ENCODE measurements around the gene CENPX. TPM values are rescaled to one million over a fixed set of nuclear protein-coding genes. Genes with fewer than 3 reads are reported as not detected.

CENPX gene
- total and polyA plus RNA-seq, 5 experiments from 2014 or later: 33.6 to 63.0 (median 42.7) TPM

- DNase-seq: no peak
- no peaks in the 10 kb centered on the region for H3K27me3 Mint-ChIP-seq
- POLR2A ChIA-PET: interaction anchor here (1.2 to 6.0 kb wide), 2 partner anchors 12 to 66 kb away, joined by 3 to 22 read pairs; partner anchors contain the start of gene DCXR
- H3K36me3 Mint-ChIP-seq: no peaks in the 10 kb centered on the region
- peak overlapping the region in 3 of 10 donors; percentile 27 to 65 (median 57) for H3K4me3 Mint-ChIP-seq
- peaks cover 15 to 33% (median 30%) of the 10 kb centered on the region in 4 donors for H3K4me1 Mint-ChIP-seq
- no peaks in the 10 kb centered on the region for H3K9me3 Mint-ChIP-seq
- H3K27ac Mint-ChIP-seq: peak overlapping the region in 1 of 10 donors; percentile 20
- no peak for ATAC-seq
Measured at GRCh38 chr17:82025401-82026107, 2.9 kb upstream of the CENPX start.

GRCh38 chr17:82024859-82025258 is 2.2 kb upstream of the CENPX start:
- DNase-seq: no peak

GRCh38 chr17:82023447-82024241 is 966 bp upstream of the CENPX start:
- DNase-seq (peak in 2 of 10 donors; percentile 13 to 27), ATAC-seq (peak in 1 of 2 donors; percentile 8)
- POLR2A ChIA-PET: interaction anchor here (1.0 to 6.0 kb wide), 12 partner anchors 14 to 269 kb away, joined by 3 to 61 read pairs (median 5); partner anchors contain the start of genes ARHGDIA, ASPSCR1, DCXR and DUS1L
- no peaks in the 10 kb centered on the region for H3K9me3 Mint-ChIP-seq
- peaks cover 12 to 29% (median 24%) of the 10 kb centered on the region in 4 donors for H3K4me1 Mint-ChIP-seq
- H3K27ac Mint-ChIP-seq: peak overlapping the region in 3 of 10 donors; percentile 9 to 22 (median 15)
- peak overlapping the region; percentile 67 to 88 (median 76) for H3K4me3 Mint-ChIP-seq
- H3K27me3 Mint-ChIP-seq: no peaks in the 10 kb centered on the region
- H3K36me3 Mint-ChIP-seq: peaks cover 0 to 1% (median 0%) of the 10 kb centered on the region in 3 donors

More at GRCh38 chr17:82024859-82025258, 2.2 kb upstream of the CENPX start:
- POLR2A ChIA-PET: interaction anchor here (3.0 to 6.0 kb wide), 2 partner anchors 13 to 102 kb away, joined by 13 to 22 read pairs; partner anchors contain the start of gene DCXR
- no peaks in the 10 kb centered on the region for H3K27me3 Mint-ChIP-seq
- peak overlapping the region in 1 of 10 donors; percentile 4 for H3K4me3 Mint-ChIP-seq
- no peak for ATAC-seq
- no peak overlapping the region for H3K27ac Mint-ChIP-seq
- no peaks in the 10 kb centered on the region for H3K9me3 Mint-ChIP-seq
- no peaks in the 10 kb centered on the region for H3K36me3 Mint-ChIP-seq
- H3K4me1 Mint-ChIP-seq: peaks cover 14 to 36% (median 29%) of the 10 kb centered on the region in 4 donors

GRCh38 chr17:82022981-82023446 is 336 bp upstream of the CENPX start, which contains the start of gene LRRC45:
TSS of gene LRRC45 (plus strand) at chr17:82023305. CDS start at chr17:82023644, 339 bp downstream.
- Mint-ChIP-seq H3K4me1 (peaks cover 12 to 29% (median 24%) of the 10 kb centered on the region in 4 donors), H3K36me3 (peaks cover 0 to 4% (median 0%) of the 10 kb centered on the region in 3 donors), H3K4me3 (peak within 1 kb of the TSS; percentile 76 to 92 (median 84)), H3K27me3 (no peaks in the 10 kb centered on the region), H3K27ac (peak within 1 kb of the TSS in 8 of 10 donors; percentile 15 to 93 (median 66)), H3K9me3 (no peaks in the 10 kb centered on the region)
- ATAC-seq (peak; percentile 93 to 96), DNase-seq (peak; percentile 94 to 100 (median 100))
- POLR2A ChIA-PET: interaction anchor here (0.7 to 6.0 kb wide), 15 partner anchors 13 to 497 kb away, joined by 3 to 61 read pairs (median 4); partner anchors contain the start of genes ARHGDIA, ASPSCR1, DCXR and DUS1L

GRCh38 chr17:82021900-82022309 is 773 bp downstream of the CENPX start:
- ATAC-seq: no peak
- peak overlapping the region in 6 of 10 donors; percentile 57 to 90 (median 66) for H3K27ac Mint-ChIP-seq
- DNase-seq: no peak
- H3K9me3 Mint-ChIP-seq: no peaks in the 10 kb centered on the region
- no peaks in the 10 kb centered on the region for H3K27me3 Mint-ChIP-seq
- H3K4me3 Mint-ChIP-seq: peak overlapping the region; percentile 76 to 92 (median 84)
- peaks cover 10 to 29% (median 23%) of the 10 kb centered on the region in 4 donors for H3K4me1 Mint-ChIP-seq
- POLR2A ChIA-PET: interaction anchor here (0.9 to 6.0 kb wide), 7 partner anchors 16 to 151 kb away, joined by 3 to 61 read pairs (median 13); partner anchors contain the start of genes ARHGDIA, ASPSCR1, DCXR and NOTUM
- H3K36me3 Mint-ChIP-seq: peaks cover 0 to 4% (median 0%) of the 10 kb centered on the region in 3 donors

GRCh38 chr17:82021107-82021899 is 1.4 kb downstream of the CENPX start:
- peaks cover 10 to 29% (median 23%) of the 10 kb centered on the region in 4 donors for H3K4me1 Mint-ChIP-seq
- H3K36me3 Mint-ChIP-seq: peaks cover 0 to 4% (median 0%) of the 10 kb centered on the region in 3 donors
- peak overlapping the region; percentile 76 to 92 (median 84) for H3K4me3 Mint-ChIP-seq
- POLR2A ChIA-PET: interaction anchor here (0.5 to 6.0 kb wide), 5 partner anchors 16 to 81 kb away, joined by 3 to 61 read pairs (median 12); partner anchors contain the start of genes ASPSCR1, DCXR and NOTUM
- DNase-seq: peak; percentile 30 to 84 (median 53)
- ATAC-seq: no peak
- H3K27me3 Mint-ChIP-seq: no peaks in the 10 kb centered on the region
- peak overlapping the region in 7 of 10 donors; percentile 36 to 90 (median 65) for H3K27ac Mint-ChIP-seq
- no peaks in the 10 kb centered on the region for H3K9me3 Mint-ChIP-seq

GRCh38 chr17:82020572-82021106 is 2.0 kb downstream of the CENPX start:
- Mint-ChIP-seq H3K4me1 (peaks cover 7 to 29% (median 23%) of the 10 kb centered on the region in 4 donors), H3K27me3 (no peaks in the 10 kb centered on the region), H3K27ac (no peak overlapping the region), H3K9me3 (no peaks in the 10 kb centered on the region), H3K36me3 (peaks cover 0 to 4% (median 0%) of the 10 kb centered on the region in 3 donors), H3K4me3 (peak overlapping the region in 5 of 10 donors; percentile 22 to 62 (median 40))
- POLR2A ChIA-PET: interaction anchor here (0.5 to 6.0 kb wide), 6 partner anchors 17 to 82 kb away, joined by 3 to 61 read pairs (median 8); partner anchors contain the start of genes ASPSCR1, DCXR and NOTUM
- DNase-seq (no peak), ATAC-seq (no peak)

GRCh38 chr17:82019690-82020571 is 2.7 kb downstream of the CENPX start:
- Mint-ChIP-seq H3K36me3 (peaks cover 0 to 4% (median 0%) of the 10 kb centered on the region in 3 donors), H3K27me3 (no peaks in the 10 kb centered on the region), H3K9me3 (no peaks in the 10 kb centered on the region), H3K27ac (peak overlapping the region in 1 of 10 donors; percentile 39), H3K4me1 (peaks cover 7 to 29% (median 23%) of the 10 kb centered on the region in 4 donors), H3K4me3 (peak overlapping the region in 2 of 10 donors; percentile 33 to 68)
- POLR2A ChIA-PET: interaction anchor here (0.8 to 4.6 kb wide), 3 partner anchors 17 to 60 kb away, joined by 3 to 61 read pairs (median 5); partner anchors contain the start of genes ASPSCR1 and NOTUM
- DNase-seq (peak; percentile 24 to 80 (median 57)), ATAC-seq (no peak)

- DNase-seq: no peak
- Mint-ChIP-seq H3K4me1 (peaks cover 7 to 29% (median 22%) of the 10 kb centered on the region in 4 donors), H3K27ac (no peak overlapping the region), H3K4me3 (no peak overlapping the region), H3K27me3 (no peaks in the 10 kb centered on the region), H3K36me3 (peaks cover 0 to 4% (median 0%) of the 10 kb centered on the region in 3 donors), H3K9me3 (no peaks in the 10 kb centered on the region)
- ATAC-seq: no peak
- POLR2A ChIA-PET: interaction anchor here (1.4 to 4.6 kb wide), 3 partner anchors 42 to 59 kb away, joined by 5 to 61 read pairs (median 5); partner anchors contain the start of genes ASPSCR1 and NOTUM
Measured at GRCh38 chr17:82018989-82019689, 3.5 kb downstream of the CENPX start.

All from naive thymus-derived CD8-positive, alpha-beta T cell (primary cell).